Kidney epithelial cell (primary cell): ENCODE results near the gene CDK14. TPM values are rescaled to one million over a fixed set of nuclear protein-coding genes. Genes with fewer than 3 reads are reported as not detected.
"Not testable (repeated sequence)": the region's sequence is repeated elsewhere in the genome, so short reads cannot be mapped to it uniquely, and the experiment has no call there.

Source experiments
- DNase-seq: peaks from one replicate; pipeline ENCODE4 v3.0.0-alpha.2; 2010; ENCODE audit warnings: low read depth
- H3K27me3 ChIP-seq: 2 replicates; pipeline ENCODE4 v1.6.0; 2011; ENCODE audit warnings: low read length; ENCODE audit not compliant: control insufficient read depth, insufficient read depth
- H3K36me3 ChIP-seq: 2 replicates; pipeline ENCODE4 v1.5.1; 2011; ENCODE audit warnings: low read length; ENCODE audit not compliant: control insufficient read depth, insufficient read depth
- H3K4me3 ChIP-seq: 2 replicates; pipeline ENCODE4 v1.5.1; 2011; ENCODE audit warnings: low read depth, mild to moderate bottlenecking, control low read depth, low read length
- total RNA-seq: library from RNA; depleted of rRNA; stranded (reverse); fragments of >200 nt; gene quantifications from 2 replicates; pipeline ENCODE4 v1.2.3, GENCODE V29; 2015
- TF ChIP-seq, protein P1 (sequence below): IDR thresholded peaks from 2 replicates; pipeline ENCODE4 v1.5.1; 2011; ENCODE audit warnings: mild to moderate bottlenecking, moderate library complexity, low read length, control low read depth, inconsistent platforms; ENCODE audit not compliant: insufficient read depth, poor library complexity, severe bottlenecking

CDK14 gene
- total RNA-seq, 1 donor from 2014 or later, result 18.2 TPM

DNA sequence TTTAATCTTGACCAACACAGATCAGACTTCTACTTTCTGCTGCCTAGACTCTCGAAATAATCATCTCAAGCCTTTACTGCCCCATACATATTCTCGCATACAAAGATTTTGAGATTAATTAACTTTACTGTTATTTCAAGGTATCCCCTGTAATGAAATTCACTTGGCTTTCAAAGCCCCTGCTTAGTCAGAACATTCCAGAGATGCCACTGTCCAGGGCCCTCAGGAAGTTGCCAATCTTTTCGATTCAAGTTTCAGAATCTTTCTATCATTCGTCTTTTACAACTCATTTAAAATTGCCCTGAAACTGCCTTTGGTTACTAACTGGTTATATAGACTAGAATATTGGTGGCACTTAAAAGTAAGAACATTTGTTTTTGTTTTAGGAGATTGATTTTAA lies 320.2 kb downstream of the CDK14 start:
- no peak overlapping the region for H3K4me3 ChIP-seq
- no peaks in the 10 kb centered on the region for H3K36me3 ChIP-seq
- no peaks in the 10 kb centered on the region for H3K27me3 ChIP-seq
- TF ChIP-seq, protein P1, sequence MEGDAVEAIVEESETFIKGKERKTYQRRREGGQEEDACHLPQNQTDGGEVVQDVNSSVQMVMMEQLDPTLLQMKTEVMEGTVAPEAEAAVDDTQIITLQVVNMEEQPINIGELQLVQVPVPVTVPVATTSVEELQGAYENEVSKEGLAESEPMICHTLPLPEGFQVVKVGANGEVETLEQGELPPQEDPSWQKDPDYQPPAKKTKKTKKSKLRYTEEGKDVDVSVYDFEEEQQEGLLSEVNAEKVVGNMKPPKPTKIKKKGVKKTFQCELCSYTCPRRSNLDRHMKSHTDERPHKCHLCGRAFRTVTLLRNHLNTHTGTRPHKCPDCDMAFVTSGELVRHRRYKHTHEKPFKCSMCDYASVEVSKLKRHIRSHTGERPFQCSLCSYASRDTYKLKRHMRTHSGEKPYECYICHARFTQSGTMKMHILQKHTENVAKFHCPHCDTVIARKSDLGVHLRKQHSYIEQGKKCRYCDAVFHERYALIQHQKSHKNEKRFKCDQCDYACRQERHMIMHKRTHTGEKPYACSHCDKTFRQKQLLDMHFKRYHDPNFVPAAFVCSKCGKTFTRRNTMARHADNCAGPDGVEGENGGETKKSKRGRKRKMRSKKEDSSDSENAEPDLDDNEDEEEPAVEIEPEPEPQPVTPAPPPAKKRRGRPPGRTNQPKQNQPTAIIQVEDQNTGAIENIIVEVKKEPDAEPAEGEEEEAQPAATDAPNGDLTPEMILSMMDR, result no peak
- DNase-seq, result no peak

DNA sequence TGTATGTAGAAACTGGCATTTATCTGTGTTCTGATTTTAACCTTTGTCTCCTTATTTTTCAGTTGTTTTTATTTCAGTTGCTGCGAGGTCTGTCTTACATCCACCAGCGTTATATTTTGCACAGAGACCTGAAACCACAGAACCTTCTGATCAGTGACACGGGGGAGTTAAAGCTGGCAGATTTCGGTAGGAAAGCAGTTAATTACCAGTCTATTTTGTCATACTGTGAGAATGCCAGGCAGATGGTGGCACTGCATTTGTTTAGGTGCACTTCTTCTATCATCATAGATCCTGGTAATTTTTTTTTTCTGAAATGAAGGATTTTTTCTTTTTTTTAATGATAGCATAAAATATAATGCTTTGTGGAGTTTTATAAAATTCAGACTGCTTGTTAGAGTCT lies 321.4 kb downstream of the CDK14 start:
- Histone ChIP-seq H3K27me3 (no peaks in the 10 kb centered on the region), H3K36me3 (no peaks in the 10 kb centered on the region), H3K4me3 (no peak overlapping the region)
- TF ChIP-seq, protein P1, result no peak
- no peak for DNase-seq

DNA sequence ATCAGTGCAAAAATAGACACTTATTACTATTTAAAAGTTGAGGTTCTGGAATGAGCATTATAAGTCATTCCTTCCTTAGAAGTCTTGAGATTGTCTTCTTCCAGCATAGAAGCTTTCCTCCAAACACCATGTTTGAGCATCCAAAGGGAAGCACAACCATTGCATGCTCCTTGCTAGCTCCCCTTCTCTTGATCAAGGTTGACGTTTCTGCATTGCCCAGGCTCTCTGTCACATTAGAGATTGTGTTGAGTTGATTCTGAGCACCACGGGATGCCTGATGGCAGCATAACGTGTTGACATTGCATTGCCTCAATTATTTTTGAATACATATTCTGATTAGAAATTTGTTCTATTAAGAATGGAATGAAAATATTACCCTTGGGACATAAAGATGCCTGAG lies 322.2 kb downstream of the CDK14 start:
- Histone ChIP-seq H3K27me3 (no peaks in the 10 kb centered on the region), H3K4me3 (no peak overlapping the region), H3K36me3 (no peaks in the 10 kb centered on the region)
- TF ChIP-seq, protein P1, result no peak
- no peak for DNase-seq

DNA sequence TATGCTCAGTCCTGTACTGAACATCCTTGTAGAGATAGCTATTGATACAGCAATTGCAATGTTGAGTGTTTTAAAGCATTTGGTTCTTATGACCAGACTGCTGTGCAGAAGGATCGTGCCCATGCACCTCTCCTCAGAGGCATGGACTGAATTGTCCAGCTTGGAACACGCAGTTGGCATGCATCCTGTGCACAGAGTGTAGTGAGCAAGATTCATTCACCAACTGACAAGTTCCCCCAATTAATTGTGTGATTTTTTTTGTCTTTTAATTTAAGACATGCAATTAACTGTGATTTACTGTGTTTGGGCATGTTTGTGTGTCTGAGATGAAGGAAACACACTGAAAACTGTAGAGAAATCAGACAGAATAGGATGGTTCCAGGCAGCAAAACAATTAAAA lies 323.7 kb downstream of the CDK14 start:
- no peak for DNase-seq
- TF ChIP-seq, protein P1, result no peak
- no peak overlapping the region for H3K4me3 ChIP-seq
- no peaks in the 10 kb centered on the region for H3K27me3 ChIP-seq
- H3K36me3 ChIP-seq, result no peaks in the 10 kb centered on the region

DNA sequence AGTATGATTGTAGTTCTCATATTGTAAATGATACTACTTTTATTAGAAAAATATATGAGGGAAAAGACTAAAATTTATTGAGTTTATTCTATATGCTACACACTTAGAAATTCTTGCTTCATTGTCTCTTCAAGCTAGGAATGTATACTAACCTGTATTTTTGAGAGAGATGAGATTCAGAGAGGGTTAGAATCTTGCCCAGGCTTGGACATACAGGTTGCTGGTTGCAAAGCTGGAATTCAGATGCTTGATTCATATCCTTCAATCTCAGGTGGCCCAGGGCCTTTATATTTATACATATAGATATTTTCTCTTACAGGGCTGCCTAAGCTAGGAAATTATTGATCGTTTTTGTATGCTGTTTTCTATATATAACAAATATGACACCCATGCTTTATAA lies 324.2 kb downstream of the CDK14 start:
- H3K4me3 ChIP-seq, result no peak overlapping the region
- TF ChIP-seq, protein P1, result no peak
- no peaks in the 10 kb centered on the region for H3K36me3 ChIP-seq
- no peaks in the 10 kb centered on the region for H3K27me3 ChIP-seq
- no peak for DNase-seq

DNA sequence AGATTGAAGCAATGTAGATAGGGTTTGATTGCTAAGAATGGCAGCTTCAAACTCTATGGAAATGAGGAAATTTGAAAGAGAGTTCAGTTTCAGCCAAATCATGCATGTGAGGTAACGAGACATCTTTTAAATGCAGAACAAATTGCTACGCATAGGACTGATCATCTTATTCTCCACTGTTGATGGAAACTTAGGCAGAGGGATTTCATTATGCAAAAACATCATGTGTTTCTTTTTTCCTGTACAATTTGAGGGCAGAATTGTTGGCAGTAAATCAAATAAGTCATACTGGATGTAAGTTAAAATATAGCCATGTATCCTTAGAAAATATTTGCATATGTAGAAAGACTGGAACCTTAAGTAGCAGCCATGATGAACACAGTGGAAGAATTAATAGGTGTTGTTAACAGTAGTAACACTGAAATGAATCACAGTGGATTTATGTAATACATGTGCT lies 327.4 kb downstream of the CDK14 start:
- Histone ChIP-seq H3K27me3 (no peaks in the 10 kb centered on the region), H3K36me3 (no peaks in the 10 kb centered on the region), H3K4me3 (no peak overlapping the region)
- no peak for DNase-seq
- TF ChIP-seq, protein P1, result no peak

DNA sequence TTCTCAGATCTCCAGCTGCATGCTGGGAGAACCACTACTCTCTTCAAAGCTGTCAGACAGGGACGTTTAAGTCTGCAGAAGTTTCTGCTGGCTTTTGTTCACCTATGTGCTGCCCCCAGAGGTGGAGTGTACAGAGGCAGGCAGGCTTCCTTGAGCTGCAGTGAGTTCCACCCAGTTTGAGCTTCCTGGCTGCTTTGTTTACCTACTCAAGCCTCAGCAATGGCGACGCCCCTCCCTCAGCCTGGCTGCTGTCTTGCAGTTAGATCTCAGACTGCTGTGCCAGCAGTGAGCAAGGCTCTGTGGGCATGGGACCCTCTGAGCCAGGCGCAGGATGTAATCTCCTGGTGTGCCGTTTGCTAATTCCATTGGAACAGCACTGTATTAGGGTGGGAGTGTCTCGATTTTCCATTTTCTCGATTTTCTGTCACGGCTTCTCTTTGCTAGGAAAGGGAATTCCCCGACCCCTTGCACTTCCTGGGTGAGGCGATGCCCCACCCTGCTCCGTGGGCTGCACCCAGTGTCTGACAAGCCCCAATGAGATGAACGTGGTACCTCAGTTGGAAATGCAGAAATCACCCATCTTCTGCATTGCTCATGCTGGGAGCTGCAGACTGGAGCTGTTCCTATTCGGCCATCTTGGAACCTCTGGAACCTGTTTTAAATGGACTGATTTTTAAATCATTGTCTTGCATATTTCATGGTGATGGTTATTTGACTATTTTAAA lies 332.7 kb downstream of the CDK14 start:
- H3K4me3 ChIP-seq, DNase-seq, H3K27me3 ChIP-seq, H3K36me3 ChIP-seq: not testable (repeated sequence)
